ENCODE measurements around the gene SPATA6.
"Not testable (repeated sequence)": the region's sequence is repeated elsewhere in the genome, so short reads cannot be mapped to it uniquely, and the experiment has no call there.

The SPATA6 gene

GRCh38 chr1:48472638-48473037 lies 634 bp upstream of the SPATA6 start:
- Mint-ChIP-seq H3K4me1 (peaks cover 26% of the 10 kb centered on the region), H3K27ac (peak overlapping the region; percentile 78), H3K27me3 (peaks cover 17% of the 10 kb centered on the region), H3K36me3 (no peaks in the 10 kb centered on the region), H3K9me3 (peaks cover 7% of the 10 kb centered on the region), H3K4me3 (peak overlapping the region; percentile 87)
- ATAC-seq, result no peak

GRCh38 chr1:48470950-48471690 lies 884 bp downstream of the SPATA6 start:
- ATAC-seq, result no peak
- H3K36me3 Mint-ChIP-seq, result no peaks in the 10 kb centered on the region
- H3K27me3 Mint-ChIP-seq, result peaks cover 17% of the 10 kb centered on the region
- H3K4me1 Mint-ChIP-seq, result peaks cover 26% of the 10 kb centered on the region
- H3K4me3 Mint-ChIP-seq, result peak overlapping the region; percentile 87
- H3K9me3 Mint-ChIP-seq, result peaks cover 6% of the 10 kb centered on the region
- H3K27ac Mint-ChIP-seq, result peak overlapping the region; percentile 78

- H3K36me3 Mint-ChIP-seq, result no peaks in the 10 kb centered on the region
- H3K27ac Mint-ChIP-seq, result peak overlapping the region; percentile 78
- H3K27me3 Mint-ChIP-seq, result peaks cover 17% of the 10 kb centered on the region
- H3K9me3 Mint-ChIP-seq, result peaks cover 6% of the 10 kb centered on the region
- H3K4me1 Mint-ChIP-seq, result peaks cover 26% of the 10 kb centered on the region
- peak overlapping the region; percentile 87 for H3K4me3 Mint-ChIP-seq
- no peak for ATAC-seq
These were observed 1.5 kb downstream of the SPATA6 start for GRCh38 chr1:48470481-48470855.

GRCh38 chr1:48469616-48470480 lies 2.2 kb downstream of the SPATA6 start:
- peaks cover 26% of the 10 kb centered on the region for H3K4me1 Mint-ChIP-seq
- ATAC-seq, result no peak
- peak overlapping the region; percentile 78 for H3K27ac Mint-ChIP-seq
- H3K27me3 Mint-ChIP-seq, result peaks cover 17% of the 10 kb centered on the region
- H3K4me3 Mint-ChIP-seq, result peak overlapping the region; percentile 87
- H3K9me3 Mint-ChIP-seq, result peaks cover 4% of the 10 kb centered on the region
- no peaks in the 10 kb centered on the region for H3K36me3 Mint-ChIP-seq

- H3K27me3 Mint-ChIP-seq, result peaks cover 14% of the 10 kb centered on the region
- peaks cover 17% of the 10 kb centered on the region for H3K4me1 Mint-ChIP-seq
- H3K4me3 Mint-ChIP-seq, result no peak overlapping the region
- H3K27ac Mint-ChIP-seq, result no peak overlapping the region
- H3K36me3 Mint-ChIP-seq, result no peaks in the 10 kb centered on the region
- H3K9me3 Mint-ChIP-seq, result no peaks in the 10 kb centered on the region
- ATAC-seq, result no peak
These were observed 5.4 kb downstream of the SPATA6 start for GRCh38 chr1:48466594-48466993.

GRCh38 chr1:48462716-48463302 lies 9.2 kb downstream of the SPATA6 start:
- H3K4me3 Mint-ChIP-seq, result no peak overlapping the region
- H3K9me3 Mint-ChIP-seq, result no peaks in the 10 kb centered on the region
- ATAC-seq, result no peak
- no peaks in the 10 kb centered on the region for H3K36me3 Mint-ChIP-seq
- no peaks in the 10 kb centered on the region for H3K27me3 Mint-ChIP-seq
- H3K4me1 Mint-ChIP-seq, result no peaks in the 10 kb centered on the region
- no peak overlapping the region for H3K27ac Mint-ChIP-seq

GRCh38 chr1:48450505-48450904 lies 21.5 kb downstream of the SPATA6 start:
- H3K27me3 Mint-ChIP-seq, result no peaks in the 10 kb centered on the region
- no peak overlapping the region for H3K4me3 Mint-ChIP-seq
- H3K27ac Mint-ChIP-seq, result no peak overlapping the region
- no peak for ATAC-seq
- no peaks in the 10 kb centered on the region for H3K9me3 Mint-ChIP-seq
- no peaks in the 10 kb centered on the region for H3K4me1 Mint-ChIP-seq
- H3K36me3 Mint-ChIP-seq, result no peaks in the 10 kb centered on the region

- ATAC-seq, result no peak
- H3K4me1 Mint-ChIP-seq, result no peaks in the 10 kb centered on the region
- H3K9me3 Mint-ChIP-seq, result peaks cover 3% of the 10 kb centered on the region
- no peak overlapping the region for H3K4me3 Mint-ChIP-seq
- no peak overlapping the region for H3K27ac Mint-ChIP-seq
- H3K36me3 Mint-ChIP-seq, result peaks cover 2% of the 10 kb centered on the region
- no peaks in the 10 kb centered on the region for H3K27me3 Mint-ChIP-seq
These were observed 23.1 kb downstream of the SPATA6 start for GRCh38 chr1:48448932-48449331.

GRCh38 chr1:48444186-48444585 lies 27.8 kb downstream of the SPATA6 start:
- not testable (repeated sequence) for H3K4me1 Mint-ChIP-seq, H3K4me3 Mint-ChIP-seq, ATAC-seq, H3K27me3 Mint-ChIP-seq, H3K27ac Mint-ChIP-seq
- peaks cover 11% of the 10 kb centered on the region for H3K9me3 Mint-ChIP-seq
- H3K36me3 Mint-ChIP-seq, result peaks cover 14% of the 10 kb centered on the region

- H3K27me3 Mint-ChIP-seq, result no peaks in the 10 kb centered on the region
- peaks cover 21% of the 10 kb centered on the region for H3K36me3 Mint-ChIP-seq
- no peaks in the 10 kb centered on the region for H3K4me1 Mint-ChIP-seq
- ATAC-seq, result no peak
- H3K27ac Mint-ChIP-seq, result no peak overlapping the region
- H3K4me3 Mint-ChIP-seq, result no peak overlapping the region
- H3K9me3 Mint-ChIP-seq, result peaks cover 14% of the 10 kb centered on the region
These were observed 29.0 kb downstream of the SPATA6 start for GRCh38 chr1:48442864-48443619.

- not testable (repeated sequence) for H3K4me1 Mint-ChIP-seq, H3K27ac Mint-ChIP-seq, ATAC-seq, H3K27me3 Mint-ChIP-seq, H3K4me3 Mint-ChIP-seq
- Mint-ChIP-seq H3K36me3 (peaks cover 21% of the 10 kb centered on the region), H3K9me3 (peaks cover 14% of the 10 kb centered on the region)
These were observed 31.2 kb downstream of the SPATA6 start for GRCh38 chr1:48440786-48441185.

- Mint-ChIP-seq H3K27me3 (no peaks in the 10 kb centered on the region), H3K27ac (no peak overlapping the region), H3K4me1 (no peaks in the 10 kb centered on the region), H3K36me3 (peaks cover 21% of the 10 kb centered on the region), H3K4me3 (no peak overlapping the region), H3K9me3 (peaks cover 15% of the 10 kb centered on the region)
- ATAC-seq, result no peak
These were observed 32.6 kb downstream of the SPATA6 start for GRCh38 chr1:48439380-48439779.

- H3K27me3 Mint-ChIP-seq, ATAC-seq, H3K9me3 Mint-ChIP-seq, H3K4me3 Mint-ChIP-seq, H3K27ac Mint-ChIP-seq, H3K4me1 Mint-ChIP-seq: not testable (repeated sequence)
- H3K36me3 Mint-ChIP-seq, result peaks cover 10% of the 10 kb centered on the region
These were observed 34.6 kb downstream of the SPATA6 start for GRCh38 chr1:48437379-48437778.

- not testable (repeated sequence) for H3K4me3 Mint-ChIP-seq, H3K27ac Mint-ChIP-seq, H3K4me1 Mint-ChIP-seq, H3K9me3 Mint-ChIP-seq, ATAC-seq, H3K27me3 Mint-ChIP-seq, H3K36me3 Mint-ChIP-seq
These were observed 36.5 kb downstream of the SPATA6 start for GRCh38 chr1:48435312-48436002.

All from stimulated activated memory B cell treated with anti-CD40 and anti-IgM and Interleukin-4, amounts not matched to agents 10 μg/mL and 1 μg/mL and 100 μg/mL, for 72 hours (primary cell).